H1 (cell line): ENCODE results near the gene L3MBTL3. TPM values are rescaled to one million over a fixed set of nuclear protein-coding genes. Genes with fewer than 3 reads are reported as not detected.

ENCODE experiments used
- CTCF ChIA-PET: fragments of 300-600 bp; sonication (Branson Sonifier 250); formaldehyde crosslinking; loops from one replicate; lab custom pipeline; 2021; ENCODE audit not compliant: partially characterized antibody; lab: Charles Lee
- POLR2A ChIA-PET: fragments of 300-600 bp; sonication (Branson Sonifier 250); formaldehyde crosslinking; loops from one replicate; lab custom pipeline; 2021; ENCODE audit warnings: inconsistent platforms; ENCODE audit not compliant: partially characterized antibody; lab: Charles Lee
- DNase-seq, 2 experiments: peaks; one replicate each; pipeline versions ENCODE4 v3.0.0 to v3.0.0-alpha.2; 2010 to 2022; ENCODE audit warnings: low spot score in 2 of 2, low read depth in 1 of 2, mixed read lengths in 1 of 2
- FAIRE-seq: peaks from 2 replicates; lab custom pipeline; 2011; peaks lifted over from hg19 to GRCh38; lab: Jason Lieb, UNC
- H2AFZ ChIP-seq: 2 replicates; pipeline ENCODE4 v1.8.1; 2012; ENCODE audit warnings: low read length, inconsistent platforms
- H2AK5ac ChIP-seq: 2 replicates; pipeline ENCODE4 v1.6.1; 2013; ENCODE audit warnings: low read depth, low read length
- H2BK120ac ChIP-seq: replicated peaks from 2 replicates; pipeline ENCODE3; 2013; ENCODE audit warnings: low read depth, low read length, inconsistent platforms
- H2BK12ac ChIP-seq: 2 replicates; pipeline ENCODE4 v1.6.1; 2013; ENCODE audit warnings: low read depth, low read length
- H2BK15ac ChIP-seq: 2 replicates; pipeline ENCODE4 v1.6.1; 2013; ENCODE audit warnings: low read length
- H2BK20ac ChIP-seq: 2 replicates; pipeline ENCODE4 v1.6.1; 2013; ENCODE audit warnings: low read length
- H2BK5ac ChIP-seq: 2 replicates; pipeline ENCODE4 v1.6.1; 2013; ENCODE audit warnings: low read depth, low read length
- H3K14ac ChIP-seq: 2 replicates; pipeline ENCODE4 v1.6.1; 2013; ENCODE audit warnings: inconsistent platforms; ENCODE audit not compliant: insufficient read length
- H3K18ac ChIP-seq: 2 replicates; pipeline ENCODE4 v1.6.1; 2013; ENCODE audit warnings: low read length; ENCODE audit errors: extremely low read depth
- H3K23ac ChIP-seq: 2 replicates; pipeline ENCODE4 v1.6.1; 2013; ENCODE audit warnings: inconsistent platforms; ENCODE audit not compliant: insufficient read length
- H3K23me2 ChIP-seq: 2 replicates; pipeline ENCODE4 v1.6.1; 2013; ENCODE audit warnings: low read depth, low read length
- H3K27ac ChIP-seq: 2 replicates; pipeline ENCODE4 v1.6.1; 2011; ENCODE audit warnings: low read depth, low read length, inconsistent platforms
- H3K27me3 ChIP-seq, 4 experiments: replicated peaks in 1 of 4; 1 replicate in 1 of 4; 2 replicates in 3 of 4; pipeline versions ENCODE4 v1.6.1 to v1.8.1; 2011 to 2013; ENCODE audit warnings: low read length in 3 of 4, mild to moderate bottlenecking in 3 of 4, inconsistent platforms in 2 of 4, mixed read lengths in 2 of 4, moderate library complexity in 1 of 4; ENCODE audit not compliant: control insufficient read depth in 3 of 4, insufficient read depth in 3 of 4; ENCODE audit errors: extremely low read depth in 1 of 4
- H3K36me3 ChIP-seq, 4 experiments: 2 replicates each; pipeline versions ENCODE4 v1.6.1 to v1.8.1; 2011 to 2013; ENCODE audit warnings: mild to moderate bottlenecking in 4 of 4, low read length in 3 of 4, moderate library complexity in 2 of 4, control low read depth in 1 of 4, inconsistent platforms in 1 of 4; ENCODE audit not compliant: insufficient read depth in 4 of 4, control insufficient read depth in 2 of 4
- H3K4ac ChIP-seq: replicated peaks from 2 replicates; pipeline ENCODE3; 2013; ENCODE audit warnings: low read length, low read depth, mixed read lengths, inconsistent platforms; ENCODE audit not compliant: insufficient read length
- H3K4me1 ChIP-seq, 4 experiments: replicated peaks in 1 of 4; 1 replicate in 1 of 4; 2 replicates in 3 of 4; pipeline versions ENCODE4 v1.6.1 to v1.8.1; 2011 to 2013; ENCODE audit warnings: low read length in 3 of 4, inconsistent platforms in 2 of 4, mixed read lengths in 1 of 4; ENCODE audit not compliant: insufficient read depth in 4 of 4, control insufficient read depth in 3 of 4
- H3K4me2 ChIP-seq, 2 experiments: 2 replicates each; pipeline versions ENCODE4 v1.6.1 to v1.8.1; 2011 to 2013; ENCODE audit warnings: low read depth in 2 of 2, low read length in 2 of 2, control low read depth in 1 of 2, inconsistent platforms in 1 of 2, mild to moderate bottlenecking in 1 of 2; ENCODE audit not compliant: insufficient read depth in 1 of 2
- H3K4me3 ChIP-seq, 4 experiments: fragments of 200-600, 300-600 bp in 1 of 4; sonication (generic), shearing (Covaris generic), sonication (Bioruptor Twin) in 1 of 4; 2 replicates each; pipeline versions ENCODE4 v1.5.1 to v1.8.1; 2011 to 2016; ENCODE audit warnings: low read length in 4 of 4, low read depth in 3 of 4, control low read depth in 2 of 4, inconsistent platforms in 2 of 4, mild to moderate bottlenecking in 2 of 4, mixed read lengths in 1 of 4, moderate library complexity in 1 of 4; ENCODE audit not compliant: insufficient read depth in 2 of 4; ENCODE audit errors: extremely low read depth in 1 of 4
- H3K56ac ChIP-seq: replicated peaks from 2 replicates; pipeline ENCODE3; 2013; ENCODE audit warnings: low read depth, mild to moderate bottlenecking, mixed read lengths, low read length, inconsistent platforms; ENCODE audit not compliant: insufficient read length
- H3K79me1 ChIP-seq: 2 replicates; pipeline ENCODE4 v1.6.1; 2013; ENCODE audit warnings: low read depth, low read length, control low read depth
- H3K79me2 ChIP-seq, 2 experiments: 2 replicates each; pipeline versions ENCODE4 v1.6.1 to v1.8.1; 2012 to 2013; ENCODE audit warnings: low read length in 2 of 2, mild to moderate bottlenecking in 2 of 2, inconsistent platforms in 1 of 2; ENCODE audit not compliant: insufficient read depth in 2 of 2, control insufficient read depth in 1 of 2
- H3K9ac ChIP-seq, 4 experiments: replicated peaks in 1 of 4; 1 replicate in 1 of 4; 2 replicates in 3 of 4; pipeline versions ENCODE4 v1.6.1 to v1.8.1; 2011 to 2013; ENCODE audit warnings: low read depth in 3 of 4, low read length in 3 of 4, control low read depth in 2 of 4, mild to moderate bottlenecking in 2 of 4, moderate library complexity in 2 of 4, inconsistent platforms in 1 of 4; ENCODE audit errors: extremely low read depth in 1 of 4
- H3K9me3 ChIP-seq, 2 experiments: 2 replicates each; pipeline versions ENCODE4 v1.6.1 to v1.8.1; 2012 to 2013; ENCODE audit warnings: mild to moderate bottlenecking in 2 of 2, moderate library complexity in 2 of 2, control low read depth in 1 of 2, inconsistent platforms in 1 of 2, low read depth in 1 of 2, low read length in 1 of 2, mixed read lengths in 1 of 2; ENCODE audit not compliant: insufficient read depth in 2 of 2
- H4K20me1 ChIP-seq, 2 experiments: replicated peaks in 1 of 2; 2 replicates each; pipeline versions ENCODE3 to v1.8.1; 2011 to 2013; ENCODE audit warnings: inconsistent platforms in 2 of 2, low read length in 2 of 2, mild to moderate bottlenecking in 1 of 2; ENCODE audit not compliant: insufficient read depth in 2 of 2, control insufficient read depth in 1 of 2
- H4K5ac ChIP-seq: 2 replicates; pipeline ENCODE4 v1.6.1; 2013; ENCODE audit warnings: low read length, low read depth, mixed read lengths, inconsistent platforms; ENCODE audit not compliant: insufficient read length
- H4K8ac ChIP-seq: 2 replicates; pipeline ENCODE4 v1.8.0; 2013; ENCODE audit warnings: mild to moderate bottlenecking, moderate library complexity, low read length, inconsistent platforms; ENCODE audit not compliant: insufficient read depth; ENCODE audit errors: extremely low read depth
- H4K91ac ChIP-seq: replicated peaks from 2 replicates; pipeline ENCODE3; 2013; ENCODE audit warnings: low read length, mixed read lengths, inconsistent platforms; ENCODE audit not compliant: insufficient read length
- FOSL1 ChIP-seq: IDR thresholded peaks from 2 replicates; pipeline ENCODE4 v1.6.1; 2011; ENCODE audit warnings: mild to moderate bottlenecking, low read depth, low read length, moderate library complexity; ENCODE audit not compliant: insufficient read depth
- KDM4A ChIP-seq: IDR thresholded peaks from one replicate; pipeline ENCODE4 v1.7.1; 2012; ENCODE audit warnings: low read depth, mild to moderate bottlenecking, moderate library complexity, low read length, inconsistent platforms; ENCODE audit not compliant: severe bottlenecking
- PHF8 ChIP-seq: fragments of 200-600 bp; sonication (generic); conservative IDR thresholded peaks from 2 replicates; pipeline ENCODE4 v1.7.1; 2012; ENCODE audit warnings: low read depth, mild to moderate bottlenecking, inconsistent platforms, low read length, moderate library complexity
- SIRT6 ChIP-seq: IDR thresholded peaks from one replicate; pipeline ENCODE4 v1.7.1; 2012; ENCODE audit warnings: low read length, inconsistent platforms
- SP2 ChIP-seq: IDR thresholded peaks from 2 replicates; pipeline ENCODE4 v1.6.1; 2012; ENCODE audit warnings: mild to moderate bottlenecking, low read length, inconsistent platforms
- WGBS, 2 experiments: shearing (Covaris generic) in 1 of 2; methylation state at CpG; one replicate each; pipeline versions ENCODE4 v1.1.6 to v1.1.7; 2013 to 2015; ENCODE audit warnings: low lambda C conversion rate in 2 of 2, mixed read lengths in 2 of 2, inconsistent platforms in 1 of 2, low coverage in 1 of 2, missing lambda C conversion rate in 1 of 2; ENCODE audit not compliant: insufficient replicate concordance in 2 of 2, insufficient coverage in 1 of 2, insufficient read length in 1 of 2; ENCODE audit errors: extremely low coverage in 1 of 2, missing lambda C conversion rate in 1 of 2; 5-methylcytosine and 5-hydroxymethylcytosine counted together
- polyA plus RNA-seq, 7 experiments: library from polyadenylated mRNA; depleted of rRNA in 3 of 7; stranded (reverse) in 5 of 7; unstranded in 2 of 7; fragments of >200 nt in 5 of 7; fragments of 200-250 nt in 2 of 7; gene quantifications; 1 replicate in 5 of 7; 2 replicates in 1 of 7; 4 replicates in 1 of 7; pipeline versions ENCODE4 v1.2.1 to v1.2.3, GENCODE V29; 2011 to 2013; ENCODE audit warnings: missing spikeins in 2 of 7, mixed read lengths in 2 of 7
- total RNA-seq: library from RNA; stranded (reverse); fragmentation: NEBNext Ultra II Directional; extraction: Animal tissue kit (Norgen Biotek cat#: 25700); gene quantifications from 2 replicates; pipeline ENCODE4 v1.2.1, GENCODE V29; 2021

The L3MBTL3 gene
- total and polyA plus RNA-seq, 2 of the 8 experiments (the other 6 are each of a cell fraction or from before 2014, with no cell fraction given), result 3.9 to 17.2 TPM

DNA sequence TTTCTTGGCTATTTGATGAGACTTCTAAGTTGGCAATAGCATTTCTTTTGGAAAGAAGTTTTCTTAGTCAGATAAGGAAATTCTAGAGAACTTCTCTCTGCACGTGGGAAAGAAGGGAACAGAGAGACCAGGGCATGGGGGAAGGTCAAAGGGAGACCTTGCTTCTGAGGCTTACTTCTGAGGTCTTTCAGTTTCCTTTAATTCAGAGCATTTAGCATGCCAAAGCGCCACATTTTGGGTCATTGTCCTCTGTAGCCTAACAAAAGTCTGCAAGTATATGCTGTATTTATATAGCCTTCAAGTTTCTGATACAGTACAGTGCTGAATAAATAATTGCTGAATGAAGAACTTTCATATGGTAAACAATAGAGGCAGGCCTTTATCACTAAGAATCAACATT lies 108.8 kb downstream of the L3MBTL3 start:
- Histone ChIP-seq H2BK15ac (no peak overlapping the region), H2BK5ac (no peak overlapping the region), H3K18ac (no peak overlapping the region), H2BK12ac (no peak overlapping the region), H3K56ac (no peak overlapping the region), H4K8ac (no peak overlapping the region), H3K23ac (no peak overlapping the region), H3K9ac (no peak overlapping the region), H3K4me3 (no peak overlapping the region), H2AFZ (no peak overlapping the region), H3K4me1 (0 out of 7 replicates have a peak, but pooled peaks cover 0 to 2% (median 0%) of the 10 kb centered on the region in 4 experiments), H2AK5ac (no peak overlapping the region), H4K5ac (no peak overlapping the region), H3K27ac (no peak overlapping the region), H4K91ac (no peak overlapping the region), H3K4me2 (no peak overlapping the region), H2BK20ac (no peak overlapping the region), H3K4ac (no peak overlapping the region), H4K20me1 (no peaks in the 10 kb centered on the region), H3K79me1 (no peaks in the 10 kb centered on the region), H2BK120ac (no peak overlapping the region), H3K23me2 (no peaks in the 10 kb centered on the region), H3K27me3 (no peaks in the 10 kb centered on the region), H3K36me3 (no peaks in the 10 kb centered on the region)
- CTCF ChIA-PET, result no interaction called here
- POLR2A ChIA-PET, result no interaction called here
- 85% methylated on average over 2 of the region's 2 CpGs; no CpG with 5 or more reads in 1 of the 2 experiments for WGBS, 2 experiments
- TF ChIP-seq SP2 (no peak), PHF8 (no peak), SIRT6 (no peak), KDM4A (no peak), FOSL1 (no peak)
- TF ChIP-seq, all 59 proteins: peak for 0
- no peak for DNase-seq
- FAIRE-seq, result no peak
- H3K14ac ChIP-seq, result no peak overlapping the region
- no peaks in the 10 kb centered on the region for H3K79me2 ChIP-seq
- no peaks in the 10 kb centered on the region for H3K9me3 ChIP-seq
